Right lobe of liver (tissue), 4 donors: ENCODE data around the gene DGCR6.
"Not testable (repeated sequence)": the region's sequence is repeated elsewhere in the genome, so short reads cannot be mapped to it uniquely, and the experiment has no call there.

ENCODE experiments used
- POLR2A ChIP-seq: fragments of 450-650 bp; IDR thresholded peaks from one replicate; pipeline ENCODE4 v1.6.1; 2017; ENCODE audit warnings: antibody characterized with exemption, mild to moderate bottlenecking
- TF ChIP-seq, protein P1 (sequence below), 4 donors: fragments of 200-600 bp in 3 of 4; fragments of 450-650 bp in 1 of 4; IDR thresholded peaks; one replicate each; pipeline versions ENCODE4 v1.5.1 to v1.8.0; 2016 to 2022; ENCODE audit warnings: antibody characterized with exemption in 4 of 4, mild to moderate bottlenecking in 2 of 4
- donor health status: DM: no; HTN: no; CAD: no.
- donor health status: DM: no; HTN: no; CAD: no.
- donor health status: DM: no; HTN: yes; CAD: no.

DNA sequence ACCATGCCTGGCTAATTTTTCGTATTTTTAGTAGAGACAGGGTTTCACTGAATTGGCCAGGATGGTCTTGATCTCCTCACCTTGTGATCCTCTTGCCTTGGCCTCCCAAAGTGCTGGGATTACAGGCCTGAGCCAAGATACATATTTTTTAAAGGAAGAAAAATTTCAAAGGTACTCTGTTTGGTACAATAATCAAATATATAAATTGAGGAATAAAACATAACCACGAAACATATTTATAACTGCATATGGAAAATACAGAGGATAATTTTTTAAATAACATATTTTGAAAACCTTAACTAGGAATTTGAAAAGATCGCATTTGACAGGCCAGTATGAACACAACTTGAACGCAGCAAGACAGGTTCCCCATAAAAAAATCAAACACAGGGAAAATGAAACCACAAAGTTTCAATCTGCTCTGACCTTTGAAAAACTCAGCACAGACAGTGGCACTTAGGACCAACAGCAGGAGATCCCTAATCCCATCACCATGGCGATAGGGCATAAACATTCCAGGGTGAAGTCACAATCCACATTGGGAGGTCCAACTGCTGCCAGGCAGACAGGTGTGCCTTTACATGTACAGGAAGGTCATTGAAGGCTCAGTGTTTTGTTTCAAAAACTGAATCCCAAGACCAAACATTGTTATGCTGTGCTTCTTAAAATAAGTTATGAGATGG, 15.5 kb upstream of the DGCR6 start:
- TF ChIP-seq, protein P1, sequence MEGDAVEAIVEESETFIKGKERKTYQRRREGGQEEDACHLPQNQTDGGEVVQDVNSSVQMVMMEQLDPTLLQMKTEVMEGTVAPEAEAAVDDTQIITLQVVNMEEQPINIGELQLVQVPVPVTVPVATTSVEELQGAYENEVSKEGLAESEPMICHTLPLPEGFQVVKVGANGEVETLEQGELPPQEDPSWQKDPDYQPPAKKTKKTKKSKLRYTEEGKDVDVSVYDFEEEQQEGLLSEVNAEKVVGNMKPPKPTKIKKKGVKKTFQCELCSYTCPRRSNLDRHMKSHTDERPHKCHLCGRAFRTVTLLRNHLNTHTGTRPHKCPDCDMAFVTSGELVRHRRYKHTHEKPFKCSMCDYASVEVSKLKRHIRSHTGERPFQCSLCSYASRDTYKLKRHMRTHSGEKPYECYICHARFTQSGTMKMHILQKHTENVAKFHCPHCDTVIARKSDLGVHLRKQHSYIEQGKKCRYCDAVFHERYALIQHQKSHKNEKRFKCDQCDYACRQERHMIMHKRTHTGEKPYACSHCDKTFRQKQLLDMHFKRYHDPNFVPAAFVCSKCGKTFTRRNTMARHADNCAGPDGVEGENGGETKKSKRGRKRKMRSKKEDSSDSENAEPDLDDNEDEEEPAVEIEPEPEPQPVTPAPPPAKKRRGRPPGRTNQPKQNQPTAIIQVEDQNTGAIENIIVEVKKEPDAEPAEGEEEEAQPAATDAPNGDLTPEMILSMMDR (IDR thresholded peaks at IDR 0.05) = not testable (repeated sequence)
- not testable (repeated sequence) for TF ChIP-seq POLR2A
